ENCODE measurements around the gene FOXK2.

DNA sequence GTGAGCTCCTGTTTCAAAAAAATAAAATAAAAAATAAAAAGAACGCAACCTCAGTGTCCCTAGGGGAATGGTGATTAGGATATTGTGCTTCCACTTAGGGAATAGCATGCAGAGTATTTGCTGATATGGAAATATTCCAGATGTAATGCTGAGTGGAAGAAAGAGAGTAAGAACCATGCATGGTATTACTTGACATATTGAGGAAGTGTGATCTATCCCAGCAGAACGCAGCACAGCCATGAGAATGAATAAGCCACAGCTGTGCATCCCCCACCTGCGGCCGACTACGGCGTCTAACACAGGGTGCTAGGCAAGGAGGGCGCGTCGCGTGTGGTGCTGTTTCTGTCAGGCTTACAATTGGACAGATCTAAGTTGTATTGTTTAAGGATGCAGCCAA, 49.5 kb downstream of the FOXK2 start:
- TF ChIP-seq, protein P1, sequence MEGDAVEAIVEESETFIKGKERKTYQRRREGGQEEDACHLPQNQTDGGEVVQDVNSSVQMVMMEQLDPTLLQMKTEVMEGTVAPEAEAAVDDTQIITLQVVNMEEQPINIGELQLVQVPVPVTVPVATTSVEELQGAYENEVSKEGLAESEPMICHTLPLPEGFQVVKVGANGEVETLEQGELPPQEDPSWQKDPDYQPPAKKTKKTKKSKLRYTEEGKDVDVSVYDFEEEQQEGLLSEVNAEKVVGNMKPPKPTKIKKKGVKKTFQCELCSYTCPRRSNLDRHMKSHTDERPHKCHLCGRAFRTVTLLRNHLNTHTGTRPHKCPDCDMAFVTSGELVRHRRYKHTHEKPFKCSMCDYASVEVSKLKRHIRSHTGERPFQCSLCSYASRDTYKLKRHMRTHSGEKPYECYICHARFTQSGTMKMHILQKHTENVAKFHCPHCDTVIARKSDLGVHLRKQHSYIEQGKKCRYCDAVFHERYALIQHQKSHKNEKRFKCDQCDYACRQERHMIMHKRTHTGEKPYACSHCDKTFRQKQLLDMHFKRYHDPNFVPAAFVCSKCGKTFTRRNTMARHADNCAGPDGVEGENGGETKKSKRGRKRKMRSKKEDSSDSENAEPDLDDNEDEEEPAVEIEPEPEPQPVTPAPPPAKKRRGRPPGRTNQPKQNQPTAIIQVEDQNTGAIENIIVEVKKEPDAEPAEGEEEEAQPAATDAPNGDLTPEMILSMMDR (conservative IDR thresholded peaks at IDR 0.05; ENCODE audit: low read depth, low read length): no peak
- no peak for TF ChIP-seq EZH2 (IDR thresholded peaks at IDR 0.05; ENCODE audit: borderline replicate concordance, low read depth, low read length, poor library complexity, severe bottlenecking)
